ENCODE results near the gene LHX5.

DNA sequence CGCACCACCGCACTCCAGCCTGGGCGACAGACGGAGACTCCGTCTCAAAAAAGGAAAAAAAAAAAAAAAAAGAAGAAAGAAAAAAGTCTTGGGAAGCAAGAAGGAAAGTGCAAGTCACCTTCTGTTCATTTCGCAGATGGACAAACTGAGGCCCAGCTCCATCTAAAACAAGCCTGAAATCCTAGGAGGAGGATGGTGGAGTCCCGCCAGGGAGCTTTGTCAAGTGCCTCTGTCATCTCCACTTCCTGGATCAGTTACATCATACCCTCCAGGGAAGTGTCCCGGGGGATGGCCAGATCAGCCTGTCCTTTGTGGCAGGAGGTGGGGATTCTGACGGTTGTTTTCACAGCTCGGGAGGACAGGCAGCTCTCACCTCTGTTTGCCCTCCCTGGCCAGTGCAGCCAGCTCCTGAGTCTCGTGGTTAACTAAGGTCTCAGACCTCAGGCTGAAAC is 58.2 kb downstream of the LHX5 start:
- TF ChIP-seq, protein P1, sequence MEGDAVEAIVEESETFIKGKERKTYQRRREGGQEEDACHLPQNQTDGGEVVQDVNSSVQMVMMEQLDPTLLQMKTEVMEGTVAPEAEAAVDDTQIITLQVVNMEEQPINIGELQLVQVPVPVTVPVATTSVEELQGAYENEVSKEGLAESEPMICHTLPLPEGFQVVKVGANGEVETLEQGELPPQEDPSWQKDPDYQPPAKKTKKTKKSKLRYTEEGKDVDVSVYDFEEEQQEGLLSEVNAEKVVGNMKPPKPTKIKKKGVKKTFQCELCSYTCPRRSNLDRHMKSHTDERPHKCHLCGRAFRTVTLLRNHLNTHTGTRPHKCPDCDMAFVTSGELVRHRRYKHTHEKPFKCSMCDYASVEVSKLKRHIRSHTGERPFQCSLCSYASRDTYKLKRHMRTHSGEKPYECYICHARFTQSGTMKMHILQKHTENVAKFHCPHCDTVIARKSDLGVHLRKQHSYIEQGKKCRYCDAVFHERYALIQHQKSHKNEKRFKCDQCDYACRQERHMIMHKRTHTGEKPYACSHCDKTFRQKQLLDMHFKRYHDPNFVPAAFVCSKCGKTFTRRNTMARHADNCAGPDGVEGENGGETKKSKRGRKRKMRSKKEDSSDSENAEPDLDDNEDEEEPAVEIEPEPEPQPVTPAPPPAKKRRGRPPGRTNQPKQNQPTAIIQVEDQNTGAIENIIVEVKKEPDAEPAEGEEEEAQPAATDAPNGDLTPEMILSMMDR (IDR thresholded peaks at IDR 0.05), result no peak
- no peak for TF ChIP-seq POLR2AphosphoS5 (IDR thresholded peaks at IDR 0.05)
- no peak for TF ChIP-seq POLR2A (IDR thresholded peaks at IDR 0.05)

Data from breast epithelium (tissue), 3 donors.